Left hindlimb (tissue), 1 donor: ENCODE results near the gene NAT14.
A peak's percentile ranks its signal among the peaks of the same experiment; 100 is the strongest.
"Not testable (repeated sequence)": the region's sequence is repeated elsewhere in the genome, so short reads cannot be mapped to it uniquely, and the experiment has no call there.

Source experiments
- DNase-seq: peaks from one replicate; pipeline ENCODE4 v3.0.0-alpha.2; 2018

Gene NAT14

GRCh38 chr19:55487924-55488687, 3.1 kb downstream of the NAT14 start, which contains the start of gene SSC5D:
TSS of gene SSC5D (plus strand) at chr19:55488436. CDS start at chr19:55488590, 154 bp downstream.
- peak; percentile 86 for DNase-seq

DNA sequence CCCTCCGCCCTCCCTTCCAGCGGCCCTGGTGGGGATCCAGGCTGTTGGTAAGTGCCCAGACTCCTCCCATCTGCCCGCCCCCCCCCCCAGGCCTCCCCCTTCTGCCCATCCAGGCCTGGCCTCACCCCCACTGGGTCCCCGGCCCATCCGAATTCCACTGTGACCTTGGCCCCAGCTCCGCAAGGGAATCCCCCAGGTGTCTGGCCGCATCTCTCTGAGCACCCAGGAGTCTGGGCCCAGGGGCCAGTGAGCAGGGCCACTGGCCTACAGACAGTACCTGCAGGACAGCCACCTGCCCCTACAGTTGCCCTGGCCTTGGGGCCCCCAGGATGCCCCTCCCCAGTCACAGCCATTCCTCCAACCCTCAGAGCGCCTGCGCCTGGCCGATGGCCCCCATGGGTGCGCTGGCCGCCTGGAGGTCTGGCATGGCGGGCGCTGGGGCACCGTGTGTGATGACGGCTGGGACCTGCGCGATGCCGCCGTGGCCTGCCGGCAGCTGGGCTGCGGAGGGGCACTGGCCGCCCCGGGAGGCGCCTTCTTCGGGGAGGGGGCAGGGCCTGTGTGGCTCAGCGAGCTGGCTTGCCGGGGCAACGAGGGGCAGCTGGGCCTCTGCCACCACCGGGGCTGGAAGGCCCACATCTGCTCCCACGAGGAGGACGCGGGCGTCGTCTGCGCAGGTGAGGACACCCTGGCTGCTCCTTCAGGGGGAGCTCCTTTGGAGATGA, 4.2 kb downstream of the NAT14 start:
- DNase-seq, result peak; percentile 84

DNA sequence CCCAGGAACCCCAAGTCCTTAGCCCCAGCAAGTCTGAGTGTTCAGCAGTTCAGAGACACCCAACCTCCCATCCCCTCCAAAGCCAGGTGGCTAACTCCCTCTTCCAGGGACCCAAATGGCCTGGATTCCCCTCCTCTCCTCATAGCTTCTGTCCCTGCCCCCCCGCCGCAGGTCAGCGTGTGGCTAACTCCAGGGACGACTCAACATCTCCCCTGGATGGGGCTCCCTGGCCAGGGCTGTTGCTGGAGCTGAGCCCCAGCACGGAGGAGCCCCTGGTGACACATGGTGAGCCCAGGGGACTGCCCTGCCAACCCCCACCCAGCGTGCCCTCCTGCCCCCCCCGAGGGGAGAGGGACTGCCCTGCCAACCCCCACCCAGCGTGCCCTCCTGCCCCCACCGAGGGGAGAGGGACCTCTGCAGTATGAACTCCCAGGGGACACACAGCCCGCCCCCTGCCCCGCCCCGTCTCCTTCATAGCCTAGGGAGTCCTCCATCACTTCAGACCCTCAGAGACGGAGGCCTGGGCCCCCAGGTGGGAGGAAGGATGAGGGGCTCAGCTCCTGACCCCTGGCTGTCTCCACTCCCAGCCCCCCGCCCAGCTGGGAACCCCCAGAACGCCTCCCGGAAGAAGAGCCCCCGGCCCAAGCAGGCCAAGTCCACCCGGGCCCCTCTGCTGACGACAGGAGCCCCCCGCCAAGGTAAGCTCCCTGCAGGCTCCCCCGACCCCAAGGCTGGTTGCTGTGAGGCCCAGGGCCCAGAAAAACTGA, 4.9 kb downstream of the NAT14 start:
- no peak for DNase-seq

- peak; percentile 66 for DNase-seq
Measured at GRCh38 chr19:55490478-55491432, 5.8 kb downstream of the NAT14 start.

- peak; percentile 57 for DNase-seq
Measured at GRCh38 chr19:55491546-55492360, 6.8 kb downstream of the NAT14 start.

DNA sequence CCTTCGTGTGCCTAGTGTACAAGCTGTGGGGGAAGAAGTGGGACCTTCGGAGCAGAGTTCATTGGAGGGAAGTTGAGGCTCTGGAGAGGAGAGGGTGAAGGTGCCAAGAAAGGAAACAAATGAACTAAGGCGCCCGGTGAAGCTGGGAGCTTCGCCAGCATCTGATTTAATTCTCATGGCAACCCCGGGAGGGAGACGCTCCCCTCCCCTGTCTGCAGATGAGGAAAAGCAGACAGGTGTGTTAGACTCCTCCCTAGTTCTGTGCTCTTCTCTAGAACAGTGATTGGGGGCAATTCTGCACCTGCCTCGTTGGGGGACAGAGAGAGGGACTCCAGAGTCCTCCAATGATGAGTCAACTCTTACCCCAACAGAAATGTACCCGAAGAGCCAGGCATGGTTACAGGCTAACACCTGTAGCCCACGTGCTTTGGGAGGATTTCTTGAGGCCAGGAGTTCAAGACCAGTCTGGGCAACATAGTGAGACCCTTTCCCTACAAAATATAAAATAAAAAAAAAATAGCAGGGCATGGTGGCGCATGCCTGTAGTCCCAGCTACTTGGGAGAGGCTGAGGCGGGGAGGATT, 7.5 kb downstream of the NAT14 start:
- no peak for DNase-seq

GRCh38 chr19:55493052-55493644, 8.2 kb downstream of the NAT14 start:
- peak; percentile 76 for DNase-seq

GRCh38 chr19:55493645-55494171, 8.7 kb downstream of the NAT14 start:
- no peak for DNase-seq

DNA sequence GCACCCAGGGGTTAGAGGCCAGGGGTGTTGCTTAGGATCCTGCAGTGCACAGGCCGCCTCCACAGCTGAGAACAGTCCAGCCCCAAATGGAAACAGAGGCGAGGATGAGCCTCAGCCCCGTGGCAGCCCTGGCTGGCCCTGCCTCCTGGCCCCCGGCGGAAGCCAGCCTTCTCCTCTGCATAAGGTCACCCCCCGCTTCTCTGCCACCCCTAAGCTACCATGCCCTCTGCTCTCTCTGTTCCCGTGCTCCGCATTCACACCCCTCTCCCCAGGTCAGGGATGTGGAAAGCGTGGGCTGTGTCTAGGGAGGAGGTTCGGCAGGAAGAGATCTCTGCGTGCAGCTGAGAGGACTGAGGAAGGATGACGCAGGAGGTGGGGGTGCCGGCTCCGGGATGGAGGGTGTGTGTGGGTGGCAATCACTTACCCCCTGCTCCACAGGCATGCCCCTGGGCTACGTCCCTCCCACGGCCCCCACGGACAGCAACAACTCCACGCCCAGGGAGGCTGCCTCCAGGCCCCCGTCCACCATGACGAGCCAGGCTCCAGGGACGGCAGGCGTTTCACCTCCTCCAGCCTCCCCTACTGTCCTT, 9.3 kb downstream of the NAT14 start:
- no peak for DNase-seq

DNA sequence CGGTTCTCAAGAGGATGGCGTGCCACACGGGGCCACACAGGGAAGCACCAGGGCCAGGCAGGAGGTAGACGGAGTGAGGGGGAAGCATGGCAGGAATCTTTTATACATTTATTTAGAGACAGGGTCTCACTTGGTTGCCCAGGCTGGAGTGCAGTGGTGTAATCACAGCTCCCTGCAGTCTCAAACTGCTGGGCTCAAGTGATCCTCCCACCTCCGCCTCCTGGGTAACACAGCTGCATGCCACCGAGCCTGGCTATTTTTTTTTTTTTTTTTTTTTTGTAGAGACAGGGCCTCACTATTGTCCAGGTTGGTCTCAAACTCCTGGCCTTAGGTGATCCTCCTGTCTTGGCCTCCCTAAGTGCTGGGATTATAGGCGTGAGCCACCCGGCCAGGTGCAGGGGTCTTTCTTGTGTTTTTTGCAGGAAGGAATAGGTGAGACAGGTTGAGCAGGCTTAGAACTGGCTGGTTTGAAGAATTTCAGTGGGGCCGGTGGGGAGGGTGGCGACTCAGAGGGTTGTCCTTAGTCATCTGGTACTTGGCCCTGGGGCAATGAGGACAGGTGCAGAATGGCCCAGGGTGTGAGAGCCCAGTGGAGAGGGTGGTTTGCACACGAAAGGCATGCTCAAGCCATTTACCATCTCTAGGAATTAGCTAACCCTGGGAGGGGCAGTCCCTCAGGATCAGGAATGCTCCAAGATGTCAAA, 10.8 kb downstream of the NAT14 start:
- DNase-seq, result no peak

DNA sequence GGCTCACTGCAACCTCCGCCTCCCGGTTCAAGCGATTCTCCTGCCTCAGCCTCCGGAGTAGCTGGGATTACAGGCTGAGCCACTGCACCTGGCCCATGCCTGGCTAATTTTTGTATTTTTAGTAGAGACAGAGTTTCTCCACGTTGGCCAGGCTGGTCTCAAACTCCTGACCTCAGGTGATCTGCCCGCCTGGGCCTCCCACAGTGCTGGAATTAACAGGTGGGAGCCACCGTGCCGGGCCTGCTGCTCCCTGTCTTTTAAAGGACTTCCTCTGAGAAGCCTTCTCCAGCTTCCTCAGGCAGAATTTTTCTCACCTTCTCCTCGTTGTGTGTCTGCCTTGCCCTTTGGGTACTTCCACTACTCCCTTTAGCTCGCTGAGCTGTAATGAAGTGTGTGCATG, 11.8 kb downstream of the NAT14 start:
- not testable (repeated sequence) for DNase-seq

GRCh38 chr19:55497763-55498162, 12.8 kb downstream of the NAT14 start:
- no peak for DNase-seq

- no peak for DNase-seq
Measured at GRCh38 chr19:55498246-55498840, 13.4 kb downstream of the NAT14 start.

DNA sequence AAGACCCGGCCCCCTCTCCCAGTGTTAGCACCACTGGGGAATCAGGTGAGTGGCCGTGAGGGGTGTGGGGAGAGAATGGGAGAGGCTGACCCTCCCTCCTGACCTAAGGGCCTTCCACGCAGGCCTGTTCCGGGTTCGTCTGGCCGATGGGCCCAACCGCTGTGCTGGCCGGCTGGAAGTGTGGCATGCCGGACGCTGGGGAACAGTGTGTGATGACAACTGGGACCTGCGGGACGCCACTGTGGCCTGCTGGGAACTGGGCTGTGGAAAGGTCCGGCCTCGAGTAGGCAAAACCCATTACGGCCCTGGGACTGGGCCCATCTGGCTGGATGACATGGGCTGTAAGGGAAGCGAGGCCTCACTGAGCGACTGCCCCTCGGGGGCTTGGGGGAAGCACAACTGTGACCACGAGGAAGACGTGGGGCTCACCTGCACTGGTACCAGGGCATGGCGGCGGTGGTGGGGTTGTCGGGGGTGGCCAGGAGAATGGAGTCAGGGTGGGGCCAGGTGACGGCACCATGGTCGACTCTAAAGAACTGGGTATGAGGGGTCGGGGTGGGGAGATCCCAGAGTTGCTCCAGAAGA, 15.5 kb downstream of the NAT14 start:
- no peak for DNase-seq

- no peak for DNase-seq
Measured at GRCh38 chr19:55502197-55502952, 17.4 kb downstream of the NAT14 start.

DNA sequence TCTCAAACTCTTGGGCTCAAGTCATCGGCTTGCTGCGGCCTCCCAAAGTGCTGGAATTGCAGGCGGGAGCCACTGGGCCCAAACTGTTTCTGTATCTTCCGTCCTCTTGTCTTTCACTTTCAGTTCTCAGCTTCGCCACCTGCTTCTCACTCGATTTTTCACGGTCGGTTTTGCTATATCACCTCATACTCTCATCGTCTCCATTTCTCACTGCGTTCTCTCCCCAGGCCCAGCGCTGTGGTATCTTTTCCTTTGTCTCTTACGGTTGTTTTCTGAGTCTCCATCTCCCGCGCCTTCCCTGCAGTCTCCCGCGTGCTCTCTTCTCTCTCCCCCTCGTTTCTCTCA, 18.1 kb downstream of the NAT14 start:
- DNase-seq, result no peak

DNA sequence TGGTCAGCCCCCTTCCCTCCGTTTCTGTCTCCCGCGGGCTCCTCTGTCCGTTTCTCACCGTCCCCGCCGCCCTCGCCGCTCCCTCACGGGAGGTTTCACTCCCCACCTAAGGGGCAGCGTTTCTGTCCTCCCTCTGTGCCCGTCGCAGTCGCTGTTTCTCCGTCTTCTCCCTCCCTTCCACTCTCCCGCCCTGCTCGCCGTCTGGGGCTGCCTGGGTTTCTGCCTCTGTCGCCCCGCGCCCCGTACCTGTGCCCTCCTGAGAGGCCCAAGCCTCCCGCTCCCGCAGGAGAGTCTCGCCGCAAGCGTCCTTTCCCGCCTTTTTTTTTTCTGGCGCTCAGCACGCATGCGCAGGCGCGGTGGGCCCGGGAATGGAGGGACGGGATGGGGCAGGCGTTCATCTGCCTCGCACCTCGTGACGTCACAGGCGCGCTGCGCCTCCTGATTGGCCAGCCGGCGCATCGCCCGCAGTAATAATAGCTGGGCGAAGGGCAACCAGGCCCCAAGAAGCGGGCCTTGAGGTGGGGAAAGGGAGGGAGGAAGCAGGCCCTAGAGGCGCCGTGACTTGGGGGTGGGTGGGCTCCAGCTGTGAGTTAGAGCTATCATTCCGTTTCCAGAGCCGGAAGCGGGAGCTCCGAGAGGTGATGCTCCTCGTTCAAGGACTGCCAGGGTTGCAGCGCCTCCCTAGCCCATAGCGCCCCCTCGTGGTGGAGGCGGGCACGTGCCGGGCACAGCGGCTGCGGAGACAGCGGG, 18.7 kb downstream of the NAT14 start:
- DNase-seq, result peak; percentile 92
